Stimulated activated CD4-positive, alpha-beta T cell treated with anti-CD3 and anti-CD28 coated beads, Interleukin-1b, Interleukin-23, amount 100 ng/mL, for 24 hours (primary cell): ENCODE measurements around the gene ZNF697.
"Not testable (repeated sequence)": the region's sequence is repeated elsewhere in the genome, so short reads cannot be mapped to it uniquely, and the experiment has no call there.

Source experiments
- DNase-seq, 4 experiments: peaks; one replicate each; pipeline ENCODE4 v3.0.0-alpha.2; 2020; ENCODE audit warnings: low read depth in 4 of 4, low spot score in 1 of 4

The ZNF697 gene

DNA sequence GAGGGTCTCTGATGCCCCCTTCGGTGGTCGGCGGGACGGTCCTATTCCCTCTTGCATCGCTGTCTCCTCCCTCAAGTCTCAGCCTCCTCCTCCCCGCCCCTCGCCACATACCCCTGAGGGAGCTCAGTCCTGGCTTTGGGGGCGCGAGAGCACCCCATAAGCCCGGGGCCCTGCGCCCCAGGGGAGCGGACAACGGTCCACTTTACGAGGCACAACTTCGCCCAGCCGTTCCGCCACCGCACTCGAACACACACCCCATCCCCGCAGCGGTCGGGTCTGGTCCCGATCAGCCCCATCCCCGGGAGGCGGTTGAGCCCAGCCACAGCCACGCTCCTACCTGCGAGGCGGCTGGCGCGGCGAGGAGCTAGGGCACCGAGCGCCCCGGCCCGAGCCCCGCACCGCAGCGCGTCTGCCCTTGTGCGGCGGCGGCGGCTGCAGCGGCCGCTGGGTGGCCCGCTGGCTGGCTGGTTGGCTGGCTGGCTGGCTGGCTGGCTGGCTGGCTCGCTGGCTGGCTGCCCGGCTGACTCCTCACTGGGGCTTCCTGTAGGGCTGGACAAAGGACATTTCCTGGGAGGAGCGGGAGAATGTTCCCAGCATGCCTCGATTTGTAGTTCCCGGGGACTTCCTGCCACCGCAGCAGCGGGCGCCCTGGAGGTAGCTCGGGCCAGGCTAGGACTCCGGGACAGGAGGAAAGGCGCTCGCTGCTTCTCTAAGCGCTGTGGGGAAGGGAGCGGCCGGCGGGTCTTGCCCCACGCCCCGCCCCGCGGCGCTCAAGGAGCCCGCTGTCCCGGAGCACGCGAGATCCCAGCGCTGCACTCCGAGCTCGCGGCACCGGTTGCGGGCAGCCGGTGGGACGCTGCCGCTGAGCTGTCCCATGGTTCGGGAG, at the start of gene ZNF697:
Gene ZNF697 (minus strand): TSS at position 533 of the 886 bp plus-strand sequence. CDS start 22,166 bp downstream, outside the sequence.
- peak; percentile 4 to 54 (median 17) for DNase-seq

DNA sequence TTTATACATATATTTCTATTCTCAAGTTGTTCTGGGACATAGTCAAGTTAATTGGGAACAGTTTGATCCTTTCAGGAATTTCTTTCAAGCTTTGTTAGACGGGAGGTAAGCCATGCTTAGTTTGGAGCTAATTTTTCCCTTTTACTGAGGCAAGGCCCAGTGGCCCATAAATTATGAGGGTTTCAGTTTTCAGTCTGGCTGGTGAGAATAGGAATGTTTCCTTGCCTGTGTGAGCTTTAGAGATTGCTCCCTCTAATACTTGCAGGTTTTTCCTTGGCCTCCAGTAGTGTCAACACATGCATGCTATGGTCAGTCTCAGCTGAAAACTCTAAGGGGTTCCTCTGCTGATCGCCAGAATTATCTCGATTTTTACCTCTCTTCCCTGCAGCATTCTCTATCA, 49.5 kb upstream of the ZNF697 start:
- no peak for DNase-seq

DNA sequence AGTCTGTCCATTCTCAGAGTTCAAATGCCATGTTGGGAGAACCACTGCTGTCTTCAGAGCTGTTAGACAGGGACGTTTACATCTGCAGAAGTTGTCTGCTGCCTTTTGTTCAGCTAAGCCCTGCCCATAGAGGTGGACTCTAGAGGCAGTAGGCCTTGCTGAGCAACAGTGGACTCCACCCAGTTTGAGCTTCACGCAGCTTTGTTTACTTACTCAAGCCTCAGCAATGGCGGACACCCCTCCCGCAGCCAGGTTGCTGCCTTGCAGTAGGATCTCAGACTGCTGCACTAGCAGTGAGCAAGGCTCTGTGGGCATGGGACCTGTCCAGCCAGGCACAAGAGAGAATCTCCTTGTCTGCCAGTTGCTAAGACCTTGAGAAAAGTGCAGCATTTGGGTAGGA, 48.8 kb upstream of the ZNF697 start:
- DNase-seq = not testable (repeated sequence)

DNA sequence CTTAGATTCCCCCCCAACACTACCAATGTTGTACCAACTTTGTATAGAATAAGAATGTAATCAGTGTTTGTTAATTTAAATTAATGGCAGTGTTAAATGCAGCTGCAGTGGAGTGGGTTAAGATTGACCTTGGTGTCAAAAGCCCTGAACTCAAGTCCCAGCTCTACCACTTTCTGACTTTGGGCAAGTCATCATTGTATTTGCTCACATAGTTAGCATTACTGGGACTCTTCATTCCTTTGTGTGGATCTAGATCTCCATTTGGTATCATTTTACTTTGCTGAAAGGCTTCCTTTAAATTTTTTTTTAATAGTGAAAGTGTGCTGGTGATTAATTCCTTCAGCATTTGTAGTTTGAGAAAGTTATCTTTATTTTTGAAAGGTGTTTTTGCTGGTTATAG, 41.4 kb upstream of the ZNF697 start:
- no peak for DNase-seq

DNA sequence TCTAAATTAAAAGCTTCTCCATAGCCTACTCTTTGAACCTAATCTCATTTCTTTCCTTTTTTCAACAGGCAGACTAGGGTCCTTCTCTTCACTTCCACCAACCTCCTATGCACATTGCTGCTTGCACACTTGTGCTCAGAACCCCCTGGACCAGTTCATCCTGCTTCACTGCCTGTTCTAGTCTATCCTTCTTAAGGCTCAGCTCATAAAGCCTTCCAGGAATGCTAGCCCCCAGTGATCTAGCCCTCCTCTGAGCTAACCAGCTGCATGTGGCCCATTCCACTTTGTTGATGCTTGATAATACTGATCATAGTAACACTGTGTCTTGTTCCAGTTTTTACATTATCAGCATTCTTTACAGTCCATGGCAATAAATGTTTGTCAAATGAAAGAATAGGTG, 40.7 kb upstream of the ZNF697 start:
- DNase-seq = no peak

DNA sequence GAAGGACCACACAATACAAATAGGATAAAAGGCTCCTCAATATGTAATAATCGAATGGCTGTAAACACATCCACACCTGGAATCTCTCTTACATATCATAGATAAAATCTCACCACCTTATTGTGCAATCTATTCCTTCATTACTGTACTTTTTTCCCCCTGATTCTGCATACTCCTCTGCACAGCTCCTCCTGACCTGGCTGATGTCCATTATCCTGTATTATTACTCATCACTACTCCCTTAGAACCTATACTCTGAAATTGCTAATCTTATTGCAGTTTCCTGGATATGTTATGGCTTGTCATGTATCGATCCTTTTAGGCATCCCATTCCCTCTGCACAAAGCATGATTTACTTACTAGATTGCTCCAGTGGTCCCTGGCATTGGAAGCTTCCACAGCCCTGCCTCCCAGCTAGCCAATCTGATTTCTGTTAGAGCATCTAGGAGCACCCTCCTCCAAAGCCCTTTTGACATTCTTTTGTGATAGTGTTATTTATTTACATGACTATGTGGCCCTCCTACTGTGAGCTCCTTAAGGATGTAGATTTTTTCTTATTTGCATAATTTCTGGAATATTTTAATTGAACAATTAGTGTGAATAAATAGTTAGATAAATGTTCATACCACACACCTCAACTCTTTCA, 39.5 kb upstream of the ZNF697 start:
- DNase-seq = no peak

DNA sequence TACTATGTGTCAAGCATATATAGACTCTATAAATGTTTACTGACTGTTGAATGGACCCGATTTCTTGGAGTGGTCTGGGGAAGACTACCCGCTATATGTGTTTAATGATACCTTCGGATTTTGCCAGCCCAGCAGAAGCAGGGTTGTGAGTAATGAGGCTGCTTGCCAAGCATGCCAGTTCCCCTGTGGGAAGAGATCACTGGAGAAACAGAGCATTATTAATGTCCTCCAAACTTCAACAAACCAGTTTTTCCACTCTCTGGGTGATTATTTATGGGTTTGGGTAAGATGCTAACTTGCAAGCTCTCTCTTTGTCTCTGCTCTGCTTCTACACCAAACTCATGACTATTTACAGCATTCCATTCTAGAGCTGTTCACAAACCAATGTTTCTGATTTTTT, 38.6 kb upstream of the ZNF697 start:
- DNase-seq = no peak

DNA sequence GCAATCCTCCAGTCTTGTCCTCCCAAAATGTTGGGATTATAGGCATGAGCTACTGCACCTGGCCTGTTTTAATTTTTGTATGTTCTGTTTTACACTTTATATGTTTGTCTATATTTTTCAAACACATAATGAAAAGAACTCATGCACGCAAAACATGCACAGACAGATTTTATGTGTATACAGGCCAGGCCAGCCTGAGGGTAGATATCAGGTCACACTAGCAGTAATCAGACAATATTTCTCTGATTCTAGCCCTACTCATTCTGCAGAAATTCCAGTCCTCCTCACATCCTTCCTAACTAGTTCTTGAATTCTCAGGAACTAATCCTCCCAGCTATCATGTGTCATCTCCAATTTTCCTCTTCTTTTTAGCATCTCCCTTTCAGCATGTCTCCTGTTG, 35.8 kb upstream of the ZNF697 start:
- no peak for DNase-seq

DNA sequence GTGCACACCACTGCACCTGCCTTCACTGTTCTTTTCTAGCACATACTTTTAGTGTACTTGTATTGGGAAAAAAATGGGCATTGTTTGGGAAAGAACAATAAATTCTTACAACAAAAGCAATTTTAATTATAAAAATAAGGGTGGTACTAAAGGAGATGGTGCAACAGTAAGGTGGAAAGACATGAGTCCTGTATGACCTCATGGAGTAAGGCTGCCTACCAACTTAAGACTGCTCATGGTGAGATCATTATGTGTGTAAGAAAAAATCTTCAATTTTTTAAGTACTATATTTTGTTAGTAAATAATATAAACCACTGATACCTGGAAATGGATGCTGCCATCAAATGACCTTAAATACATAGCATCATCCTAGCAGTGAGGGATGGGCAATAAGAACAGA, 34.1 kb upstream of the ZNF697 start:
- no peak for DNase-seq

DNA sequence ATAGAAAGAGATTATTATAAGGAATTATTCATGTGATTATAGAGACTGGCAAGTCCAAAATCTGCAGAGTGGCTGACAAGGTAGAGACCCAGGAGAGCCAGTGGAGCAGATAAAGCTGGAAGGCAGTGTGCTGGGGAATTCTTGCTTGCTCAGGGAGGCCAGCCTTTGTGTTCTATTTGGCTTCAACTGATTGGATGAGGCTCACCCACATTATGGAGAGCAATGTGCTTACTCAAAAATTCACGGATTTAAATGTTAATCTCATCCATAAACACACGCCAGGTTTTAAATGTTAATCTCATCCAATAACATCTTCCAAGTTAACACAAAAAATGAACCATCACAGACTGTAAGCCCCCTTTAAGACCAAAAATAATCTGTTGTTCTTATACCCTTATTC, 33.5 kb upstream of the ZNF697 start:
- DNase-seq = no peak

DNA sequence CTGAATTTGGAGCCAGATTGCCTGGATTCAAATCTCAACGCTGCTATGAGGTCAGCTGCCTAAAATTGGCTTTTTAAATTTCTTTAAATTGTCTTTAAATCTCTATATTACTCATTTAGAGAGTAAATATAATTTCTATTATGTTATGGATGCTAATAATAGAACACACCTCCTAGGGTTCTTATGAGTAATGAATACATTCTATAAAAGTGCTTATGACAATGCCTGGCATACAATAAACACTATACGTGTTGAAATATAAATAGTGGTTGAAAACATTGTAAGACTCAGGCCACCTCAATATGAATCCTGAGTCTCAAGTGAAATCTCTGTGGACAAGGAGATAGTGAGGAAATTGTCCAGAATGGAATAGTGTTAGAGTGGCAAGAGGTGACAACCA, 32.7 kb upstream of the ZNF697 start:
- DNase-seq = no peak

DNA sequence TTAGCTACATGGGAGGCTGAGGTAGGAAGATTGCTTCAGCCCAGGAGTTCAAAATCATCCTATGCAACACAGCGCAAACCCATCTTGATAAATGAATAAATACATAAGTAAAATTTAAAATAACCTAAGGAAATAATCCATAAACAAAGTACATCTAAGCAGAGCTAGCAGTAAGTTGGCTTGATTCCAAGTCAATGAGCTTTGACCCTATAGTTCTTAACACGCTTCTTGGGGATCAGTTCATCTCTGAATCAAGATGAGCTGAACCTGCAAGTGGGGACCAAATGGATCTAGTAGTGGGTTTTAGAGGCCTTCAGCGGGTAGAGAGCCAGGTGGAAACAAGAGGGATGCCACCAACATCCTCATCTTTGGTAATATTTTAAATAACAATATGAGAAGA, 32.1 kb upstream of the ZNF697 start:
- DNase-seq = no peak

DNA sequence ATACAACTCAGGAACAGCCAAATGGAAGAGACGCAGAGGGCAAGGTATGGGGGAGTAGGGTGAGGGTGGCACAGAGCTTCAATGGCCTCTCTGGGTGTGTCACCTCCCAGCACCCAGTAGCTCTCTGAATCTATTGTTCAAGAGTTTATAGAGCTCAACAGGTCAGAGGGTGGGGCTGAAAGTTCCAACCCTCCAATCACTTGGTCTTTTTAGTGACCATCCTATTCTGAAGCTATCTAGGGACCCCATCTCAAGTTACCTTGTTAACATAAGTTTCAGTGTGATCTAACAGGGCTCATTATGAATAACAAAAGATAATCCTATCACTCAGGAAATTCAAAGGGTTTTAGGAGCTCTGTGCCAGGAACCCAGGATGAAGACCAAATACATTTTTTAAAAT, 31.2 kb upstream of the ZNF697 start:
- no peak for DNase-seq

DNA sequence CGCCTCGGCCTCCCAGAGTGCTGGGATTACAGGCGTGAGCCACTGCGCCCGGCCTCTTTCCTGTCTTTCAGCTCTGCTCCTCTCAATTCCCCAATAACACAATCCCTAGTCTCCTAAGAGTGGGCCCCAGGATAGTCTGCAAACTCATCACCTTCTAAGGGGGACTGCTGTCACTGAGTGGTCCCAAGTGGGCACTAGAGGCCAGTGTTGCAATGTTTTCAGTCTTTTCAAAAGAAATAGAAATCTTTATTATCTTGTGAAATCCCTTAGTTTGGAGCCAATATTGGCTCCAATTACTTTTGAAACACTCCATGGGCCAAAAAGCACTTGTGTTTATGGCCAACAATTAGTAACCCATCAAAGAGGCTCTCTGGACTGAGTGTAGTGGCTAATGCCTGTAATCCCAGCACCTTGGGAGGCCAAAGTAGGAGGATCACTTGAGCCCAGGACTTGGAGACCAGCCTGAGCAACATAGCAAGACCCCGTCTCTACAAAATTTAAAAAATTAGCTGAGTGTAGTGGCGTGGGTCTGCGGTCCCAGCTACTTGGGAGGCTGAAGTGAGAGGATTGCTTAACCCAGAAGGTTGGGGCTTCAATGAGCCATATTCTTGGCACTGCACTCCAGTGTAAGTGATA, 28.6 kb upstream of the ZNF697 start:
- no peak for DNase-seq

DNA sequence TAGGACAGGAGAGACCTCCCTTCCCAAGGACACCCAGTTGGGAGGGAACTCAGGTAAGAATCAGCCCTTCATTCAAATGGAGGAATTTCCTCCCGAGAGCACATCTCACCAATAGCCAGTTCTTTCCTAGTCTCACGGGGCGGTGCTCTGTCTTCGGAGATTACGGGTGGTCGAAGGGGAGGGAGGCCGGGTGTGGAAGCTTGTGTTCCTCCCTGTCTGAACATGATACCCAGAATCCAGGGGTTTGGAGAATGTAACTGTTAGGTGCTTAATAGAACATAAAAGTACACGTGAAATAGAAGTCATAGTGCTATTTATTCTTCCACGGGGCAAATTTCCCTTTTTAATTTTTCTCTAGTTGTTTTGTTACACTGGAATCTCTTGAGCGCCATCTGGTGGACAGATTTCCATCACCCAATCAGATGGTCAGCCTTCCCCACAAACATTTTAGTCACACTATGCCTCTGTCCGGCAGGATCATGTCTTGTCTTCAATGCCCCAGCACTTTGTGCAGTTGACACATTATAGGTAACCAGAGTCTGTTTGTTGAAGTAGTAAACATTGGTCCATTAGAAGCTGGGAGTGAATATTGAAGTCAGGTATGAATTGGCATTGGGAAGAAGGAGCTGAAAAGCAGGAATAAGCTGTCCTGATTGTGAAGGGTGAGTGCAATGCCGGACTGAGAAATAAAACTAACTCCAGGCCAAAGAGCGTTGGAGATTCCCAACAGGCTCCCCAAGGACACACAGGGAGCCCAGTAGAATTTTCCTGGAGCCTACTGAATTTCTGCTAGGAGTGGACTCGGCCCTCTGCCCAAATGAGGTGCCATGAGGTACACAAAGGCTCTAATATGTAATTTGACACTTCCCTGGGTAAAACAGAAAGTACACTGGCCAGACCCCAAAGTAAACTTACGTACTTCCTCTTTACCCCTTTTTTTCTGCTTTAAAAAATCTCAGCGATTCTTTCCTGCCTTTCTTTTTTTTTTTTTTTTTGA, 27.6 kb upstream of the ZNF697 start:
- peak; percentile 50 to 57 (median 53) for DNase-seq

DNA sequence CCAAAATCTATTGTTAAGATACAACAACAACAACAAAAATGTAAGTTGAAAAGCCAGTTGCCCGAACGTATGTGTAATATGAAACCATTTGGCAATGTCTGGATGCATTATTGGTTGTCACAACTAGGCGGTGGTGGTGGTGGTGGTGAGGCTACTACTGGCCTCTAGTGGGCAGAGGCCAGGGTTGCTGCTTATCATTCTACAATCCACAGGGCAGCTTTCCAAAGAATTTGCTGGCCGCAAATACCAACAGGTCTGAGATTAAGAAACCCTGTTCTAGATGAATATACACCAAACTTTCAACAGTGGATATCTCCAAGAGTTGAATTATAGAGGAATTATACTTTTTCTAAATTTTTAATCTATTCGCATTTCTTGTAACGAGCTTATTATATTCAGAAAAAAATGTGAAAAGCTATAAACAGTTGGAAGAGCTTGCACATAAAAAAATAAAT, 26.8 kb upstream of the ZNF697 start:
- peak in 1 of 4 experiments; percentile 6 for DNase-seq

DNA sequence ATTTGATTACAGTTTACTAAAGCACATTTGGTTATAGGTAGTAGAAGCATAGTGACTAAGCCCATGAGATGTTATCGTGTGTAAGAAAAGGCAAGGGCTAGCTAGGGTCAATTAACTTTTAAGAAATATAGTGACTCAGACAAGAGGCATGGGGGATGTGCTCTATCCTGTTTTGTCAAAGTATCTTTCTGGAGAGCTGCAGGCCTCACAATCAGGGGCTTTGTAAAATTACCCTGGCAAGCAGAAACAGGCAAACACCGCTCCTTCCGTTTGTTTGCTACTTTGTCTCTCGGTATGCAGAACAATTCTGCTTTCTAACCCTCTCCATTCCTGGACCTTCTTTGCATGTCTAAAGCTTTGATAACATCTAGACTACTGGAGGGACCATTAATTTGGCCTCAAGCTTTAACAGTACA, 26.1 kb upstream of the ZNF697 start:
- DNase-seq = no peak

DNA sequence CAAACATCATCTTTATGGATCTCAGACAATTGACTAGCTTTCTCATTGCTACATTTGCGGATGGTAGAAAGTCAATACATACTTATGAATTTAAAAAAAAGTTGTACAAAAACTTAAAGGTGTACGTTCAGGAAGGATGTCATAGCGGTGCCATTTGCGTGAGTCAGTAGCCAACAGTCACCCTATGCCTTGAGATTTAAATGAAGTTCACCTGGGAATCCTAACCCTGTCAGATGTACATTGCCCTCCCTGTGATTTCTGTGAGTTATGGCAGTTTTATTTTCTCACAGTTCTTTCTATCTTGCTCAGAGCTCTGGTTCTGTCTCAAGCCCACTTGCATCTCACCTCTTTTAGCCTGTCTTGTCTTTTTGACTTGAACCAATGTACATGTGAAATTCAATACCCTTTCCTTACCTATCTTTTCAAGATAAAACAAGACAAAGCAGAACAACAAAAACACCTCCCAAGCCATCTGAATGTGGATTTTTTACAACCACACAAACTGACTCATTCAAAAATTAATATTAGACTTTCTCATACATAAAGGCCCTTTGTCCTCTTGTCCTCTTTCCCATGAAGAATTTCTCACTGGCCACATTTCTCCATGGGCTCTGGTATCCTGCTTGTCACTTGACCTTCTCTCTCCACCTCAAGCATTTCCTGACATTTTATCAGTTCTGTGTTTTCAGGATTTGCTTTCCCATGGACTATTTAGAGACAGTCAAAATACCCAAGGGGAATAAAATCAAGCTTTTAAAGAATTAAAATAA, 25.3 kb upstream of the ZNF697 start:
- no peak for DNase-seq

DNA sequence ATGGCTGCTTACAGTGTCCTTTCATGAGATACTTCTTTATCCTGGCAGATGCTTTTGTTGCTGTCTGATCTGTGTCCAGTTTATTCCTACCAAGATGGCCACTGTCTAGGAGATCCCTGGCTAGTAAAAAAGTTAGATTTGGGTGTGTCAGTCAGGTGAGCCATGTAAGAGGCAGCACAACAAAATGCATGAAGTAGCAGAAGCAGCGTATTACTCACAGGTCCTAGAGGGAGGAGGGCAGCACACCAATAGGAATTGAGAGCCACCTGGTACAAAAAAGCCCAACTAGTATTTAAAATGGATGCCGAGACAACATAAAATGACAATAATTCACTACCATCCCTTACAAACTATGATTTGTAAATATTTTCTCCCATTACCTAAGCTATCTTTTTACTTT, 22.8 kb upstream of the ZNF697 start:
- no peak for DNase-seq

DNA sequence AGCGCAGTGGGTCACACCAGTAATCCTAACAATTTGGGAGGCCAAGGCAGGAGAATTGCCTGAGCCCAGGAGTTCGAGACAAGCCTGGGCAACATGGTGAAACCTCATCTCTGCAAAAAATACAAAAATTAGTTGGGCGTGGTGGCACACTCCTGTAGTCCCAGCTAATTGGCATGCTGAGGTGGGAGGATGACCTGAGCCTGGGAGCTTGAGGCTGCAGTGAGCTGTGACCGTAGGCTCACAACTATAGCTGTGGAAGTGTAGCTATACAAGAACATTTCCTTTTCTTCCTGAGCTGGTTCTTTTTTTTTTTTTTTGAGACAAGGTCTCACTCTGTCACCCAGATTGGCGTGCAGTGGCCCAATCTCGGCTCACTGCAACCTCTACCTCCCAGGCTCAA, 19.1 kb upstream of the ZNF697 start:
- no peak for DNase-seq
